GM19455 (cell line): ENCODE measurements around the gene ABCC8.
A peak's percentile ranks its signal among the peaks of the same experiment; 100 is the strongest.

Source experiments
- ATAC-seq: cut with Tn5 transposase; IDR thresholded peaks from one replicate; pipeline ENCODE4 v1.9.1; 2021; ENCODE audit not compliant: unreplicated experiment

Gene ABCC8

GRCh38 chr11:17406818-17407149 lies 69.9 kb downstream of the ABCC8 start:
- no peak for ATAC-seq

GRCh38 chr11:17406082-17406817 lies 70.4 kb downstream of the ABCC8 start:
- ATAC-seq, result no peak

GRCh38 chr11:17405232-17406005 lies 71.2 kb downstream of the ABCC8 start:
- ATAC-seq, result no peak

- ATAC-seq, result no peak
Measured at GRCh38 chr11:17403980-17404759, 72.5 kb downstream of the ABCC8 start.

- no peak for ATAC-seq
Measured at GRCh38 chr11:17402486-17402885, 74.2 kb downstream of the ABCC8 start.

- no peak for ATAC-seq
Measured at GRCh38 chr11:17401841-17402240, 74.8 kb downstream of the ABCC8 start.

GRCh38 chr11:17401316-17401715 lies 75.3 kb downstream of the ABCC8 start:
- no peak for ATAC-seq

- peak; percentile 58 for ATAC-seq
Measured at GRCh38 chr11:17400048-17400775, 76.4 kb downstream of the ABCC8 start.

GRCh38 chr11:17399236-17399635 lies 77.4 kb downstream of the ABCC8 start:
- no peak for ATAC-seq

GRCh38 chr11:17397311-17398002 lies 79.2 kb downstream of the ABCC8 start:
- ATAC-seq, result no peak

GRCh38 chr11:17396598-17397310 lies 79.9 kb downstream of the ABCC8 start:
- ATAC-seq, result no peak

- ATAC-seq, result no peak
Measured at GRCh38 chr11:17395978-17396377, 80.7 kb downstream of the ABCC8 start.

- ATAC-seq, result no peak
Measured at GRCh38 chr11:17395554-17395961, 81.1 kb downstream of the ABCC8 start.

- no peak for ATAC-seq
Measured at GRCh38 chr11:17394743-17395390, 81.8 kb downstream of the ABCC8 start.

GRCh38 chr11:17393472-17393871 lies 83.2 kb downstream of the ABCC8 start:
- ATAC-seq, result no peak

- no peak for ATAC-seq
Measured at GRCh38 chr11:17392872-17393271, 83.8 kb downstream of the ABCC8 start.

- ATAC-seq, result no peak
Measured at GRCh38 chr11:17391493-17392355, 84.9 kb downstream of the ABCC8 start.

GRCh38 chr11:17389957-17390649 lies 86.5 kb downstream of the ABCC8 start:
- no peak for ATAC-seq
